ENCODE data around the gene FAM185A. TPM values are rescaled to one million over a fixed set of nuclear protein-coding genes. Genes with fewer than 3 reads are reported as not detected.

The FAM185A gene
- total and polyA plus RNA-seq, 2 donors (not counting 1 experiment from before 2014, with no cell fraction given) = 5.9 to 11.8 TPM

- Mint-ChIP-seq H3K4me3 (no peak overlapping the region), H3K27ac (no peak overlapping the region), H3K9me3 (ENCODE audit: insufficient read depth) (no peaks in the 10 kb centered on the region), H3K4me1 (no peaks in the 10 kb centered on the region), H3K27me3 (no peaks in the 10 kb centered on the region)
- Histone ChIP-seq H3K27me3 (replicated peaks in 1 of 4; ENCODE audit: control extremely low read depth in 1 of 4, control insufficient read depth in 3 of 4, insufficient read depth in 4 of 4, low read length in 3 of 4) (no peaks in the 10 kb centered on the region), H2AFZ (ENCODE audit: insufficient read depth, low read depth, low read length, poor library complexity, severe bottlenecking) (no peak overlapping the region), H3K9ac (ENCODE audit: low read length) (no peak overlapping the region), H3K79me2 (ENCODE audit: control insufficient read depth, insufficient read depth, low read length) (no peaks in the 10 kb centered on the region), H4K20me1 (ENCODE audit: control insufficient read depth, insufficient read depth, low read length, poor library complexity, severe bottlenecking) (no peaks in the 10 kb centered on the region), H3K27ac (ENCODE audit: low read length in 2 of 2) (no peak overlapping the region), H3K4me1 (ENCODE audit: control insufficient read depth in 2 of 2, insufficient read depth in 2 of 2, low read length in 2 of 2) (no peaks in the 10 kb centered on the region), H3K36me3 (replicated peaks in 1 of 2; ENCODE audit: control extremely low read depth in 1 of 2, control insufficient read depth in 1 of 2, extremely low read depth in 1 of 2, insufficient read depth in 2 of 2, low read length in 1 of 2) (peaks cover 2 to 3% of the 10 kb centered on the region in 2 experiments), H3K9me3 (ENCODE audit: control extremely low read depth in 1 of 3, control insufficient read depth in 2 of 3, insufficient read depth in 1 of 3, low read length in 2 of 3) (no peaks in the 10 kb centered on the region), H3K4me2 (replicated peaks; ENCODE audit: low read depth, low read length, poor library complexity, severe bottlenecking) (no peak overlapping the region), H3K4me3 (ENCODE audit: control extremely low read depth in 1 of 5, extremely low read depth in 1 of 5, insufficient read depth in 1 of 5, low read depth in 2 of 5, low read length in 4 of 5) (no peak overlapping the region)
- CTCF ChIA-PET = interaction anchor here (0.6 kb wide), 1 partner anchor 121 kb away, joined by 3 read pairs; no protein-coding TSS in a partner anchor
- POLR2A ChIA-PET = no interaction called here
- no peak for DNase-seq
- TF ChIP-seq CTCF (IDR thresholded peaks at IDR 0.05) = no peak
- no peak for TF ChIP-seq EZH2 (IDR thresholded peaks at IDR 0.05; ENCODE audit: borderline replicate concordance, insufficient read depth, low read depth, low read length, poor library complexity, severe bottlenecking)
- no CpG with 5 or more reads among the region's 1 CpG for WGBS (ENCODE audit: insufficient coverage)
- intact Hi-C loops (cut with micrococcal nuclease) = no loop called here
- ATAC-seq (ENCODE audit: low read depth) = no peak
These were observed 85.7 kb downstream of the FAM185A start for GRCh38 chr7:102834466-102834865.

- Histone ChIP-seq H3K4me1 (ENCODE audit: control insufficient read depth in 2 of 2, insufficient read depth in 2 of 2, low read length in 2 of 2) (no peaks in the 10 kb centered on the region), H3K79me2 (ENCODE audit: control insufficient read depth, insufficient read depth, low read length) (no peaks in the 10 kb centered on the region), H3K9me3 (ENCODE audit: control extremely low read depth in 1 of 3, control insufficient read depth in 2 of 3, insufficient read depth in 1 of 3, low read length in 2 of 3) (no peaks in the 10 kb centered on the region), H3K36me3 (replicated peaks in 1 of 2; ENCODE audit: control extremely low read depth in 1 of 2, control insufficient read depth in 1 of 2, extremely low read depth in 1 of 2, insufficient read depth in 2 of 2, low read length in 1 of 2) (peaks cover 0 to 3% of the 10 kb centered on the region in 2 experiments), H3K9ac (ENCODE audit: low read length) (no peak overlapping the region), H2AFZ (ENCODE audit: insufficient read depth, low read depth, low read length, poor library complexity, severe bottlenecking) (no peak overlapping the region), H4K20me1 (ENCODE audit: control insufficient read depth, insufficient read depth, low read length, poor library complexity, severe bottlenecking) (no peaks in the 10 kb centered on the region), H3K4me2 (replicated peaks; ENCODE audit: low read depth, low read length, poor library complexity, severe bottlenecking) (no peak overlapping the region), H3K27me3 (replicated peaks in 1 of 4; ENCODE audit: control extremely low read depth in 1 of 4, control insufficient read depth in 3 of 4, insufficient read depth in 4 of 4, low read length in 3 of 4) (no peaks in the 10 kb centered on the region), H3K27ac (ENCODE audit: low read length in 2 of 2) (no peak overlapping the region), H3K4me3 (ENCODE audit: control extremely low read depth in 1 of 5, extremely low read depth in 1 of 5, insufficient read depth in 1 of 5, low read depth in 2 of 5, low read length in 4 of 5) (no peak overlapping the region)
- H3K27me3 Mint-ChIP-seq = no peaks in the 10 kb centered on the region
- POLR2A ChIA-PET = no interaction called here
- no peak overlapping the region for H3K27ac Mint-ChIP-seq
- TF ChIP-seq EZH2 (IDR thresholded peaks at IDR 0.05; ENCODE audit: borderline replicate concordance, insufficient read depth, low read depth, low read length, poor library complexity, severe bottlenecking) = no peak
- no peak for TF ChIP-seq CTCF (IDR thresholded peaks at IDR 0.05)
- 93% methylated on average over 1 of the region's 1 CpG for WGBS (ENCODE audit: insufficient coverage)
- no peak for DNase-seq
- H3K9me3 Mint-ChIP-seq (ENCODE audit: insufficient read depth) = no peaks in the 10 kb centered on the region
- CTCF ChIA-PET = no interaction called here
- no peak for ATAC-seq (ENCODE audit: low read depth)
- intact Hi-C loops (cut with micrococcal nuclease) = no loop called here
- H3K4me1 Mint-ChIP-seq = no peaks in the 10 kb centered on the region
- no peak overlapping the region for H3K4me3 Mint-ChIP-seq
These were observed 86.2 kb downstream of the FAM185A start for GRCh38 chr7:102834999-102835398.
